Lower leg skin (tissue), 3 donors: ENCODE data around the gene CELF2.

Experiments used
- POLR2A ChIP-seq, 2 donors: fragments of 450-650 bp; IDR thresholded peaks; one replicate each; pipeline ENCODE4 v1.6.1; 2016 to 2017; ENCODE audit warnings: antibody characterized with exemption in 2 of 2, mild to moderate bottlenecking in 1 of 2, moderate library complexity in 1 of 2
- TF ChIP-seq, protein P1 (sequence below), 3 donors: fragments of 450-650 bp; IDR thresholded peaks; one replicate each; pipeline ENCODE4 v1.5.1; 2016; ENCODE audit warnings: antibody characterized with exemption in 3 of 3, mild to moderate bottlenecking in 3 of 3, moderate library complexity in 2 of 3

DNA sequence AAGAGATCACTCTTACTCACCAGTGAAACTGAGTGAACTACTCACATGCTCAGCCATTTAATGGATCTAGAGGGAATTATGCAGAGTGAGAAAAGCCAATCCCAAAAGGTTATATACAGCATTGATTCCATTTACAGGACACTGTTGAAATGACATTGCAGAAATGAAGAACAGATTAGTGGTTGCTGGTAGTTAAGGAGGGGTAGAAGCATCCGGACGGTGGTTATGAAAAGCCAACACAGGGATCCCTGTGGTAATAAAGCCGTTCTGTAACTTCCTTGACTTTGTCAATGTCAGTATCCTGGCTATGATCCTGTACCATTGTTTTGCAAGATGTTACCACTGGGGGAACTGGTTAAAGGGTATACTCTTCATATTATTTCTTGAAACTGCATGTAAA lies 340.3 kb downstream of the CELF2 start:
- TF ChIP-seq, protein P1, sequence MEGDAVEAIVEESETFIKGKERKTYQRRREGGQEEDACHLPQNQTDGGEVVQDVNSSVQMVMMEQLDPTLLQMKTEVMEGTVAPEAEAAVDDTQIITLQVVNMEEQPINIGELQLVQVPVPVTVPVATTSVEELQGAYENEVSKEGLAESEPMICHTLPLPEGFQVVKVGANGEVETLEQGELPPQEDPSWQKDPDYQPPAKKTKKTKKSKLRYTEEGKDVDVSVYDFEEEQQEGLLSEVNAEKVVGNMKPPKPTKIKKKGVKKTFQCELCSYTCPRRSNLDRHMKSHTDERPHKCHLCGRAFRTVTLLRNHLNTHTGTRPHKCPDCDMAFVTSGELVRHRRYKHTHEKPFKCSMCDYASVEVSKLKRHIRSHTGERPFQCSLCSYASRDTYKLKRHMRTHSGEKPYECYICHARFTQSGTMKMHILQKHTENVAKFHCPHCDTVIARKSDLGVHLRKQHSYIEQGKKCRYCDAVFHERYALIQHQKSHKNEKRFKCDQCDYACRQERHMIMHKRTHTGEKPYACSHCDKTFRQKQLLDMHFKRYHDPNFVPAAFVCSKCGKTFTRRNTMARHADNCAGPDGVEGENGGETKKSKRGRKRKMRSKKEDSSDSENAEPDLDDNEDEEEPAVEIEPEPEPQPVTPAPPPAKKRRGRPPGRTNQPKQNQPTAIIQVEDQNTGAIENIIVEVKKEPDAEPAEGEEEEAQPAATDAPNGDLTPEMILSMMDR (IDR thresholded peaks at IDR 0.05): no peak
- TF ChIP-seq POLR2A (IDR thresholded peaks at IDR 0.05): no peak
